HG03095 (cell line): ENCODE measurements around the gene ECSIT.

Experiments used
- ATAC-seq: cut with Tn5 transposase; IDR thresholded peaks from one replicate; pipeline ENCODE4 v1.9.1; 2021; ENCODE audit warnings: moderate library complexity; ENCODE audit not compliant: unreplicated experiment

Gene ECSIT

GRCh38 chr19:11550265-11550664, 21.3 kb upstream of the ECSIT start:
- ATAC-seq: no peak

- no peak for ATAC-seq
These were observed 20.5 kb upstream of the ECSIT start for GRCh38 chr19:11549386-11549953.

- ATAC-seq: no peak
These were observed 19.2 kb upstream of the ECSIT start for GRCh38 chr19:11547929-11548700.

- ATAC-seq: no peak
These were observed 12.3 kb upstream of the ECSIT start for GRCh38 chr19:11541238-11541637.

GRCh38 chr19:11540645-11541044, 11.7 kb upstream of the ECSIT start:
- no peak for ATAC-seq

- no peak for ATAC-seq
These were observed 10.8 kb upstream of the ECSIT start for GRCh38 chr19:11539495-11540365.

GRCh38 chr19:11538232-11539036, 9.5 kb upstream of the ECSIT start, which contains the start of gene CNN1:
Gene CNN1 (plus strand): TSS chr19:11538851. CDS start chr19:11538928, 77 bp downstream.
- no peak for ATAC-seq

GRCh38 chr19:11535792-11536595, 7.1 kb upstream of the ECSIT start:
- ATAC-seq: peak; percentile 67

GRCh38 chr19:11534948-11535347, 6.0 kb upstream of the ECSIT start:
- no peak for ATAC-seq

GRCh38 chr19:11534538-11534937, 5.6 kb upstream of the ECSIT start:
- ATAC-seq: no peak

GRCh38 chr19:11530432-11530831, 1.5 kb upstream of the ECSIT start:
- no peak for ATAC-seq

GRCh38 chr19:11519138-11519537, 9.8 kb downstream of the ECSIT start:
- ATAC-seq: no peak

GRCh38 chr19:11513946-11514345, 15.0 kb downstream of the ECSIT start:
- ATAC-seq: no peak

- no peak for ATAC-seq
These were observed 18.5 kb downstream of the ECSIT start for GRCh38 chr19:11510444-11510843.

GRCh38 chr19:11507370-11508078, 21.4 kb downstream of the ECSIT start:
- no peak for ATAC-seq

- ATAC-seq: no peak
These were observed 22.0 kb downstream of the ECSIT start for GRCh38 chr19:11506967-11507366.

- ATAC-seq: no peak
These were observed 22.8 kb downstream of the ECSIT start for GRCh38 chr19:11506101-11506555.

- ATAC-seq: peak; percentile 32
These were observed 23.3 kb downstream of the ECSIT start, which contains the start of gene ZNF653 for GRCh38 chr19:11505504-11506100. Gene ZNF653 (minus strand): TSS chr19:11505839. CDS start chr19:11505786, 53 bp downstream.

- ATAC-seq: peak; percentile 88
These were observed 23.9 kb downstream of the ECSIT start for GRCh38 chr19:11505032-11505503.
